Measurements from ENCODE around the gene SPACA7. TPM values are rescaled to one million over a fixed set of nuclear protein-coding genes. Genes with fewer than 3 reads are reported as not detected.

SPACA7 gene
- total RNA-seq, 1 experiment from 2014 or later = not detected

- no peak overlapping the region for H3K4ac ChIP-seq (ENCODE audit: low read depth, low read length)
- Mint-ChIP-seq H3K4me1 (peaks cover 11 to 12% of the 10 kb centered on the region in 2 experiments), H3K9me3 (peaks cover 15 to 18% of the 10 kb centered on the region in 2 experiments), H3K27me3 (ENCODE audit: low read depth) (peaks cover 68% of the 10 kb centered on the region), H3K36me3 (ENCODE audit: insufficient read depth in 1 of 3, low read depth in 3 of 3) (peaks cover 0 to 12% (median 5%) of the 10 kb centered on the region in 3 experiments; a peak in 3 of 7 replicates), H3K27ac (no peak overlapping the region), H3K4me3 (no peak overlapping the region)
- no peak for TF ChIP-seq CTCF (conservative IDR thresholded peaks at IDR 0.05)
- no peak overlapping the region for H2BK120ac ChIP-seq (ENCODE audit: low read depth, low read length, poor library complexity, severe bottlenecking)
- no peaks in the 10 kb centered on the region for H3K4me1 ChIP-seq (ENCODE audit: insufficient read depth, low read length)
- H3K4me2 ChIP-seq (ENCODE audit: insufficient read depth, insufficient read length, low read length) = no peak overlapping the region
- no peak overlapping the region for H3K56ac ChIP-seq (ENCODE audit: insufficient read length, low read depth, low read length)
- no peaks in the 10 kb centered on the region for H3K79me2 ChIP-seq (ENCODE audit: insufficient read depth, low read length)
- no peak overlapping the region for H3T11ph ChIP-seq (ENCODE audit: low read length)
- H3K9me3 ChIP-seq (ENCODE audit: control insufficient read depth, low read depth, low read length) = peaks cover 4% of the 10 kb centered on the region
- no peak overlapping the region for H3K27ac ChIP-seq (ENCODE audit: insufficient read length, low read depth, low read length)
- no CpG with 5 or more reads among the region's 19 CpGs for WGBS (ENCODE audit: extremely low coverage, insufficient read length, low lambda C conversion rate)
- no peaks in the 10 kb centered on the region for H4K20me1 ChIP-seq (ENCODE audit: control insufficient read depth, insufficient read depth, insufficient read length)
- H3K9ac ChIP-seq (ENCODE audit: extremely low read depth, insufficient read length, low read length) = no peak overlapping the region
- H3K18ac ChIP-seq (ENCODE audit: insufficient read length, low read depth, low read length) = no peak overlapping the region
- H3K23ac ChIP-seq (ENCODE audit: insufficient read length, low read depth, low read length) = no peak overlapping the region
- peak; percentile 21 for DNase-seq
- no peak overlapping the region for H2BK5ac ChIP-seq (ENCODE audit: insufficient read length, low read length)
- H3K79me1 ChIP-seq (ENCODE audit: insufficient read depth, low read depth, low read length, poor library complexity, severe bottlenecking) = no peaks in the 10 kb centered on the region
- H2BK20ac ChIP-seq (ENCODE audit: low read depth, low read length, poor library complexity, severe bottlenecking) = no peak overlapping the region
- no peak overlapping the region for H2BK15ac ChIP-seq (ENCODE audit: low read depth, low read length)
- no peak overlapping the region for H4K5ac ChIP-seq (ENCODE audit: insufficient read length, low read depth, low read length)
- no peak overlapping the region for H2BK12ac ChIP-seq (ENCODE audit: insufficient read length, low read depth, low read length)
- H3K23me2 ChIP-seq (ENCODE audit: insufficient read length, low read depth, low read length, poor library complexity, severe bottlenecking) = no peaks in the 10 kb centered on the region
- no peak overlapping the region for H4K91ac ChIP-seq (ENCODE audit: insufficient read length, low read depth, low read length)
- H4K8ac ChIP-seq (replicated peaks; ENCODE audit: insufficient read length, low read depth, low read length) = no peak overlapping the region
- H3K27me3 ChIP-seq (ENCODE audit: insufficient read depth, low read length) = no peaks in the 10 kb centered on the region; the same call in 1 of the 2 replicates
- H2AFZ ChIP-seq (ENCODE audit: low read length) = no peak overlapping the region
- H3K14ac ChIP-seq (ENCODE audit: insufficient read depth, low read length) = no peak overlapping the region; the same call in 1 of the 2 replicates
- H2AK5ac ChIP-seq (ENCODE audit: insufficient read length, low read length) = no peak overlapping the region
Observed at GRCh38 chr13:112441779-112442310, 65.7 kb downstream of the SPACA7 start.
